Measurements from ENCODE around the gene ADAMTS12. TPM values are rescaled to one million over a fixed set of nuclear protein-coding genes. Genes with fewer than 3 reads are reported as not detected.
A peak's percentile ranks its signal among the peaks of the same experiment; 100 is the strongest.

Gene ADAMTS12
- total RNA-seq: 1 to 10 TPM in 1 of 3 donors, under 1 TPM in 2; 0.69 to 2.9 (median 0.72) TPM
- long read RNA-seq, donor 1, partial matches to known transcripts: 1 of 3 reads
- long read RNA-seq, donor 1, other reads (novel, unspliced or antisense): 1 of 3 reads
- long read RNA-seq, donor 2: 0 reads

GRCh38 chr5:33891788-33892619 is at the start of gene ADAMTS12:
Gene ADAMTS12, minus strand, starts transcription at chr5:33891990. Its CDS starts 134 bp downstream, at chr5:33891856.
- TF ChIP-seq CTCF (IDR thresholded peaks at IDR 0.05): no peak
- no peaks in the 10 kb centered on the region for H3K4me1 ChIP-seq (ENCODE audit: low read depth)
- no peak within 1 kb of the TSS for H3K4me3 ChIP-seq
- DNase-seq (peak; percentile 10 to 55 (median 47)), ATAC-seq (peak; percentile 28)
- H3K36me3 ChIP-seq (ENCODE audit: low read depth): no peaks in the 10 kb centered on the region
- no peaks in the 10 kb centered on the region for H3K9me3 ChIP-seq
- intact Hi-C loops (cut with DNase I, micrococcal nuclease): no loop called here

- Histone ChIP-seq H3K4me3 (no peak overlapping the region), H3K9me3 (no peaks in the 10 kb centered on the region), H3K4me1 (ENCODE audit: low read depth) (no peaks in the 10 kb centered on the region), H3K36me3 (ENCODE audit: low read depth) (no peaks in the 10 kb centered on the region)
- intact Hi-C loops (cut with DNase I, micrococcal nuclease): no loop called here
- ATAC-seq (no peak), DNase-seq (no peak)
- no peak for TF ChIP-seq CTCF (IDR thresholded peaks at IDR 0.05)
Observed at GRCh38 chr5:33941090-33941489, 49.3 kb upstream of the ADAMTS12 start.

- Histone ChIP-seq H3K9me3 (no peaks in the 10 kb centered on the region), H3K4me3 (no peak overlapping the region), H3K36me3 (ENCODE audit: low read depth) (no peaks in the 10 kb centered on the region), H3K4me1 (ENCODE audit: low read depth) (no peaks in the 10 kb centered on the region)
- TF ChIP-seq CTCF (IDR thresholded peaks at IDR 0.05): no peak
- DNase-seq (no peak), ATAC-seq (no peak)
- intact Hi-C loops (cut with DNase I, micrococcal nuclease): loop anchor here in 1 of 2 donors (10.0 kb wide), 1 partner anchor 505 kb away; no protein-coding TSS in a partner anchor
Observed at GRCh38 chr5:33939556-33940262, 47.9 kb upstream of the ADAMTS12 start.

- Histone ChIP-seq H3K36me3 (ENCODE audit: low read depth) (no peaks in the 10 kb centered on the region), H3K4me1 (ENCODE audit: low read depth) (no peaks in the 10 kb centered on the region), H3K4me3 (no peak overlapping the region), H3K9me3 (no peaks in the 10 kb centered on the region)
- DNase-seq: no peak
- ATAC-seq: no peak
- no peak for TF ChIP-seq CTCF (IDR thresholded peaks at IDR 0.05)
- intact Hi-C loops (cut with DNase I, micrococcal nuclease): loop anchor here in 1 of 2 donors (10.0 kb wide), 1 partner anchor 504 kb away; no protein-coding TSS in a partner anchor
Observed at GRCh38 chr5:33938881-33939280, 47.1 kb upstream of the ADAMTS12 start.

- Histone ChIP-seq H3K9me3 (no peaks in the 10 kb centered on the region), H3K4me3 (no peak overlapping the region), H3K4me1 (ENCODE audit: low read depth) (no peaks in the 10 kb centered on the region), H3K36me3 (ENCODE audit: low read depth) (no peaks in the 10 kb centered on the region)
- DNase-seq (no peak), ATAC-seq (no peak)
- TF ChIP-seq CTCF (IDR thresholded peaks at IDR 0.05): no peak
- intact Hi-C loops (cut with DNase I, micrococcal nuclease): loop anchor here in 1 of 2 donors (10.0 kb wide), 1 partner anchor 504 kb away; no protein-coding TSS in a partner anchor
Observed at GRCh38 chr5:33938507-33938796, 46.7 kb upstream of the ADAMTS12 start.
